ENCODE data around the gene CDHR3. TPM values are rescaled to one million over a fixed set of nuclear protein-coding genes. Genes with fewer than 3 reads are reported as not detected.
A peak's percentile ranks its signal among the peaks of the same experiment; 100 is the strongest.

Gene CDHR3
- total RNA-seq, 1 experiment from 2014 or later: 3.3 TPM

DNA sequence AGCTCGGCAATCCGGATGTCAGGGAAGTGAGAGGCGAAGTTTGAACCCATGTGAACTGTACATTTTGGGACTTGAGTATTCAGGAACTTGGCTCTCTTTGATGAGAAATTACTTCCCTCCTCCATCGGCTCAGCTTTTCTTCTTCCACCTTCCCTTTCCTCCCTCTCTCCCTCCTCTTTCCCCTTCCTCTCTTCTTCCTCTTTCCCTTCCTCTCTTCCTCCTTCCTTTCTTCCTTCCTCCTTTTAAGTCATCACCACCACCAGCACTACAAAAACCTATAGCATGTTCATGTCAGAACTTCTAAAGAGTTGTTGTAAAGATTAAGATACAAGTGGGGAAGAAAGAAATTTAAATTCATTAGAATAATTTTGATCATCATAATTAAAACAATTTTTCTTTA lies 31.9 kb upstream of the CDHR3 start:
- H2AK5ac ChIP-seq (ENCODE audit: insufficient read length, low read length): no peak overlapping the region
- peaks cover 0 to 4% (median 0%) of the 10 kb centered on the region in 3 experiments; a peak in 1 of 7 replicates for H3K36me3 Mint-ChIP-seq (ENCODE audit: insufficient read depth in 1 of 3, low read depth in 3 of 3)
- H3K4me2 ChIP-seq (ENCODE audit: insufficient read depth, insufficient read length, low read length): no peak overlapping the region
- H4K8ac ChIP-seq (replicated peaks; ENCODE audit: insufficient read length, low read depth, low read length): no peak overlapping the region
- no peak overlapping the region for H3K14ac ChIP-seq (ENCODE audit: insufficient read depth, low read length)
- no peak overlapping the region for H2BK120ac ChIP-seq (ENCODE audit: low read depth, low read length, poor library complexity, severe bottlenecking)
- no peak overlapping the region for H3K18ac ChIP-seq (ENCODE audit: insufficient read length, low read depth, low read length)
- no peaks in the 10 kb centered on the region for H4K20me1 ChIP-seq (ENCODE audit: control insufficient read depth, insufficient read depth, insufficient read length)
- H3K4me1 ChIP-seq (ENCODE audit: insufficient read depth, low read length): no peaks in the 10 kb centered on the region; the same call in 1 of the 2 replicates
- no peak overlapping the region for H3K4ac ChIP-seq (ENCODE audit: low read depth, low read length)
- H3K79me2 ChIP-seq (ENCODE audit: insufficient read depth, low read length): no peaks in the 10 kb centered on the region
- no peak overlapping the region for H2BK5ac ChIP-seq (ENCODE audit: insufficient read length, low read length)
- TF ChIP-seq, protein P1, sequence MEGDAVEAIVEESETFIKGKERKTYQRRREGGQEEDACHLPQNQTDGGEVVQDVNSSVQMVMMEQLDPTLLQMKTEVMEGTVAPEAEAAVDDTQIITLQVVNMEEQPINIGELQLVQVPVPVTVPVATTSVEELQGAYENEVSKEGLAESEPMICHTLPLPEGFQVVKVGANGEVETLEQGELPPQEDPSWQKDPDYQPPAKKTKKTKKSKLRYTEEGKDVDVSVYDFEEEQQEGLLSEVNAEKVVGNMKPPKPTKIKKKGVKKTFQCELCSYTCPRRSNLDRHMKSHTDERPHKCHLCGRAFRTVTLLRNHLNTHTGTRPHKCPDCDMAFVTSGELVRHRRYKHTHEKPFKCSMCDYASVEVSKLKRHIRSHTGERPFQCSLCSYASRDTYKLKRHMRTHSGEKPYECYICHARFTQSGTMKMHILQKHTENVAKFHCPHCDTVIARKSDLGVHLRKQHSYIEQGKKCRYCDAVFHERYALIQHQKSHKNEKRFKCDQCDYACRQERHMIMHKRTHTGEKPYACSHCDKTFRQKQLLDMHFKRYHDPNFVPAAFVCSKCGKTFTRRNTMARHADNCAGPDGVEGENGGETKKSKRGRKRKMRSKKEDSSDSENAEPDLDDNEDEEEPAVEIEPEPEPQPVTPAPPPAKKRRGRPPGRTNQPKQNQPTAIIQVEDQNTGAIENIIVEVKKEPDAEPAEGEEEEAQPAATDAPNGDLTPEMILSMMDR (conservative IDR thresholded peaks at IDR 0.05): no peak
- 0 out of 5 replicates have a peak, but pooled peaks cover 0 to 1% of the 10 kb centered on the region in 2 experiments for H3K9me3 Mint-ChIP-seq
- no peak overlapping the region for H4K91ac ChIP-seq (ENCODE audit: insufficient read length, low read depth, low read length)
- H3K27ac Mint-ChIP-seq: peak overlapping the region in 1 of 3 experiments; percentile 41; a peak in 1 of 7 replicates
- H2AFZ ChIP-seq (ENCODE audit: low read length): no peak overlapping the region
- no CpG with 5 or more reads among the region's 4 CpGs for WGBS (ENCODE audit: extremely low coverage, insufficient read length, low lambda C conversion rate)
- no peak overlapping the region for H2BK15ac ChIP-seq (ENCODE audit: low read depth, low read length)
- no peak overlapping the region for H2BK12ac ChIP-seq (ENCODE audit: insufficient read length, low read depth, low read length)
- H4K5ac ChIP-seq (ENCODE audit: insufficient read length, low read depth, low read length): no peak overlapping the region
- no peak overlapping the region for H3K23ac ChIP-seq (ENCODE audit: insufficient read length, low read depth, low read length)
- H3K27me3 ChIP-seq (ENCODE audit: insufficient read depth, low read length): no peaks in the 10 kb centered on the region
- no peak overlapping the region for H3K27ac ChIP-seq (ENCODE audit: insufficient read length, low read depth, low read length)
- H3K56ac ChIP-seq (ENCODE audit: insufficient read length, low read depth, low read length): no peak overlapping the region
- H3K4me1 Mint-ChIP-seq: peaks cover 14 to 18% of the 10 kb centered on the region in 2 experiments
- H3K4me3 Mint-ChIP-seq: no peak overlapping the region
- no peaks in the 10 kb centered on the region for H3K23me2 ChIP-seq (ENCODE audit: insufficient read length, low read depth, low read length, poor library complexity, severe bottlenecking)
- H2BK20ac ChIP-seq (ENCODE audit: low read depth, low read length, poor library complexity, severe bottlenecking): no peak overlapping the region
- H3K9me3 ChIP-seq (ENCODE audit: control insufficient read depth, low read depth, low read length): no peaks in the 10 kb centered on the region
- no peaks in the 10 kb centered on the region for H3K27me3 Mint-ChIP-seq (ENCODE audit: low read depth)
- no peak overlapping the region for H3T11ph ChIP-seq (ENCODE audit: low read length)
- H3K9ac ChIP-seq (ENCODE audit: extremely low read depth, insufficient read length, low read length): no peak overlapping the region
- no peak for DNase-seq
- no peaks in the 10 kb centered on the region for H3K79me1 ChIP-seq (ENCODE audit: insufficient read depth, low read depth, low read length, poor library complexity, severe bottlenecking)

All from H9 (cell line).